SK-N-MC (cell line): ENCODE data around the gene CDH4.

Experiments used
- EZH2 ChIP-seq: fragments of 200-600 bp; sonication (generic); IDR thresholded peaks from one replicate; pipeline ENCODE4 v1.6.1; 2017; ENCODE audit warnings: antibody characterized with exemption
- POLR2AphosphoS5 ChIP-seq: IDR thresholded peaks from 2 replicates; pipeline ENCODE4 v1.6.1; 2012; ENCODE audit warnings: mild to moderate bottlenecking, low read depth, low read length, borderline replicate concordance

GRCh38 chr20:61813791-61814190, 561.7 kb downstream of the CDH4 start:
- TF ChIP-seq EZH2 (no peak), POLR2AphosphoS5 (no peak)
